Measurements from ENCODE around the gene COL24A1.

The COL24A1 gene

DNA sequence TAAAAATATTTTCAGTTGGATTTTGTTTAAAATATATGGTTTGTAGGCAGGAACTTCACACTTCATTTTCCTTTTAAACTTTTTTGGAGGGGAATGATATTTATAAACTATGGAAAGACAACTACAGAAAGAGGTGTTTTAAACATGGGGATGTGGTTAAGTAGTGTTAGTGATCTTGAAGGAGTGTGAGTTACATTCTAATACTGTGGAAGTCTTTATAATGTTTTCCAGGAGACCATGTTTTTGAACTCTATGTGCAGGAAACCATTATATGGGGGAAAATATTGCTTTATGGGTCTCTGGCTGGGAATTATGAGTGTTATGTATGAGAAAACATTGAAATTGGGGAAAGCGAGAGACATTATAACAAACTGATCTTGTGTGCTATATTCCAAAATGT lies 35.8 kb upstream of the COL24A1 start:
- H3K9ac ChIP-seq (ENCODE audit: insufficient read length) = no peak overlapping the region
- H3K36me3 ChIP-seq (ENCODE audit: insufficient read depth, low read length) = no peaks in the 10 kb centered on the region
- H3K27ac ChIP-seq = no peak overlapping the region
- TF ChIP-seq EZH2 (IDR thresholded peaks at IDR 0.05) = no peak
- TF ChIP-seq POLR2AphosphoS5 (IDR thresholded peaks at IDR 0.05; ENCODE audit: borderline replicate concordance, low read depth, low read length) = no peak
- no peak for TF ChIP-seq FOXP2 (optimal IDR thresholded peaks at IDR 0.05; ENCODE audit: control extremely low read depth, extremely low read length, insufficient read depth)
- H3K4me3 ChIP-seq = no peak overlapping the region
- no peak for DNase-seq (ENCODE audit: low read depth, low spot score)
- no peaks in the 10 kb centered on the region for H3K9me3 ChIP-seq (ENCODE audit: low read depth, low read length)

DNA sequence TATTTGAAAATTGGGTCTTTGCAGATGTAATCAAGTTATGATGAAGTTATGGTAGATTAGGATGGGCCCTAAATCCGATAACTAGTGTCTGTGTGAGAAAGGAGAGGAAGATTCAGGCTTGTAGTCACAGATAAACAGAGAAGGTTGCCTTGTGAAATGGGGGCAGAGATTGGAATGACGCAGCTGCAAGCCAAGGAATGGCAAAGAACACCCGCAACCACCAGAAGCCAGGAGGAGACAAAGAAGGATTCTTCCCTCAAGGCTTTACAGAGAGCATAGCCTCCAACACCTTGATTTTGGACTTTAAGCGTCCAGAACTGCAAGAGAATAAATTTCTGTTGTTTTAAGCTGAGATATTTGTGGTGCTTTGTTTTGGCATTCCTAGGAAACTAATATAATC lies 35.4 kb upstream of the COL24A1 start:
- TF ChIP-seq POLR2AphosphoS5 (IDR thresholded peaks at IDR 0.05; ENCODE audit: borderline replicate concordance, low read depth, low read length) (no peak), FOXP2 (optimal IDR thresholded peaks at IDR 0.05; ENCODE audit: control extremely low read depth, extremely low read length, insufficient read depth) (no peak), EZH2 (IDR thresholded peaks at IDR 0.05) (no peak)
- Histone ChIP-seq H3K36me3 (ENCODE audit: insufficient read depth, low read length) (no peaks in the 10 kb centered on the region), H3K9me3 (ENCODE audit: low read depth, low read length) (no peaks in the 10 kb centered on the region), H3K4me3 (no peak overlapping the region), H3K9ac (ENCODE audit: insufficient read length) (no peak overlapping the region), H3K27ac (no peak overlapping the region)
- DNase-seq (ENCODE audit: low read depth, low spot score) = no peak

DNA sequence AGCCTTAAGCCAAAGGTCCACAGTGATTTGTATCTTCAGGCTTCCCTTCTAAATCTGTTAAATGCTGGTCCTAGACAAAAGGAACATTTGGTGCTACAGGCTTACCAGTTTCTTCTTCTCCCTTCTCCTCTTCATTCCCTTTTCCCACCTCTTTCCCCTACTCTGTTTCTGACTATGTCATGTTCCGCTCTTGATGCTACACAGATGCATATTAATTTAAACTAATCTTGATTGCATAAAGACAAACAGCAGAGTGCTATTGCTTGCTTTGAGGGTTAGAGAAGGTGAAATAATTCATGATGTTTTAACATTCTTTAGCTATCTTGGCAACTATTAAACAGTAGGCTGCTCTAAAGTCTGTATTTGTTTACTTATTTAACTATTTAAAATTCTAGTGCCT lies 34.3 kb upstream of the COL24A1 start:
- Histone ChIP-seq H3K4me3 (no peak overlapping the region), H3K36me3 (ENCODE audit: insufficient read depth, low read length) (no peaks in the 10 kb centered on the region)
- TF ChIP-seq POLR2AphosphoS5 (IDR thresholded peaks at IDR 0.05; ENCODE audit: borderline replicate concordance, low read depth, low read length) (no peak), EZH2 (IDR thresholded peaks at IDR 0.05) (no peak), FOXP2 (optimal IDR thresholded peaks at IDR 0.05; ENCODE audit: control extremely low read depth, extremely low read length, insufficient read depth) (no peak)

DNA sequence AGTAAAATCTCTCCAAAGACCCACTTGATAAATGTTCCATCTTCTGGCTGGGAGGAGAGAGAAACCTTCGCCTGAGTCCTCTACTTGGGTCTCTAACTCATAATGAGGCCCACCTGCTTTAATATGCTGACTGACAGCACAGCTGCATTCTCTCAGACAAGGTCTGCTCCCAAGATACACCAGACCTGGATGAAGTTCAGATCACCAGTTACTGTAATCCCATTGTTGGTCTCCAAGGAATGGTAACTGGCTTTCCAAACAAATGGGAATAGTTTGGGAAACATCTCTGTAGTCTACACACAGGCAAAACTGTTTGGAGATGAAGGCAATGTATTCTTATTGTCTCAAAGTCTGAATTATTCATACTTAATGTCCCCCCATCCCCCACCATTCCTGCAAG lies 27.9 kb upstream of the COL24A1 start:
- Histone ChIP-seq H3K9ac (ENCODE audit: insufficient read length) (no peak overlapping the region), H3K36me3 (ENCODE audit: insufficient read depth, low read length) (no peaks in the 10 kb centered on the region), H3K4me3 (no peak overlapping the region), H3K27ac (no peak overlapping the region), H3K9me3 (ENCODE audit: low read depth, low read length) (no peaks in the 10 kb centered on the region)
- TF ChIP-seq EZH2 (IDR thresholded peaks at IDR 0.05) = no peak
- TF ChIP-seq FOXP2 (optimal IDR thresholded peaks at IDR 0.05; ENCODE audit: control extremely low read depth, extremely low read length, insufficient read depth) = no peak
- no peak for TF ChIP-seq POLR2AphosphoS5 (IDR thresholded peaks at IDR 0.05; ENCODE audit: borderline replicate concordance, low read depth, low read length)
- DNase-seq (ENCODE audit: low read depth, low spot score) = no peak

More for the DNA sequence above, 34.3 kb upstream of the COL24A1 start:
- Histone ChIP-seq H3K9me3 (ENCODE audit: low read depth, low read length) (no peaks in the 10 kb centered on the region), H3K9ac (ENCODE audit: insufficient read length) (no peak overlapping the region), H3K27ac (no peak overlapping the region)
- DNase-seq (ENCODE audit: low read depth, low spot score) = no peak

DNA sequence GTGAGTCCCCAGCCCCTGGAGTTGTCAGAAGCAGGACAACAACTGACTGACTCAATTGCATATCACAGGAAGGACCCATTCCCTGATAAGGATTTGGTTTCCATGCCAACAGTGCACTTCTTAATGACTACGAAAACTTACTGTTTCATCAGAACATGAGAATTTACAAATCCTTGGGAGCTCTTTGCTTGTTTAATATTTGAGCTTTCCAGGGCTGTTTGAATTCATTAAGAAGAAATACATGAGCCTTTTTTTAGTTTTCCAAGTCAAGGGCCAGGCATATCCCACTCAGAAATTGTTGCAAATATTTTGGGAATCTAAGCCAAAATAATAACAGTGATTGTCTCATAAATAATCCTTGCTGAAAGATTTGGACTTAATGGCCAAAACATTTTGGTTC lies 27.2 kb upstream of the COL24A1 start:
- no peak overlapping the region for H3K27ac ChIP-seq
- H3K4me3 ChIP-seq = no peak overlapping the region
- no peak for DNase-seq (ENCODE audit: low read depth, low spot score)
- no peak overlapping the region for H3K9ac ChIP-seq (ENCODE audit: insufficient read length)
- H3K9me3 ChIP-seq (ENCODE audit: low read depth, low read length) = no peaks in the 10 kb centered on the region
- no peak for TF ChIP-seq EZH2 (IDR thresholded peaks at IDR 0.05)
- TF ChIP-seq POLR2AphosphoS5 (IDR thresholded peaks at IDR 0.05; ENCODE audit: borderline replicate concordance, low read depth, low read length) = no peak
- TF ChIP-seq FOXP2 (optimal IDR thresholded peaks at IDR 0.05; ENCODE audit: control extremely low read depth, extremely low read length, insufficient read depth) = no peak
- no peaks in the 10 kb centered on the region for H3K36me3 ChIP-seq (ENCODE audit: insufficient read depth, low read length)

DNA sequence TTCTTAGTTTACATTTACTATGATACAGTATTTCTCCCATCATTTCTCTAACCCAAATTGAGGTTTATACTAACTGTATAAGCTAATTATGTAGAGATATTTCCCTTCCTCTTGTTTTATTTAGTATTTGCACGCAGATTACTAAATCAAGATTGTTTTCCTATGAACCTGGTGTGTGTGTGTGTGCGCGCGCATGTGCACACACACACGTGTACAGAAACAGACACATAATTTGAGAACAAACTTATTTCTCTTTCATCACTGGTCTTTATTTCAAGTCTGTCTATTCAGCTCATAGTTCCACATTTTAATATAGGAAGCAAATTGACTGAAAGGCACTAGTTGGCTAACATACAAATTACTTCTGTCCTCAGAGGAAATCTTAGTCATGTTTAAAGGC lies 19.7 kb upstream of the COL24A1 start:
- Histone ChIP-seq H3K4me3 (no peak overlapping the region), H3K9me3 (ENCODE audit: low read depth, low read length) (no peaks in the 10 kb centered on the region), H3K9ac (ENCODE audit: insufficient read length) (no peak overlapping the region), H3K27ac (no peak overlapping the region), H3K36me3 (ENCODE audit: insufficient read depth, low read length) (no peaks in the 10 kb centered on the region)
- DNase-seq (ENCODE audit: low read depth, low spot score) = no peak
- no peak for TF ChIP-seq FOXP2 (optimal IDR thresholded peaks at IDR 0.05; ENCODE audit: control extremely low read depth, extremely low read length, insufficient read depth)
- TF ChIP-seq POLR2AphosphoS5 (IDR thresholded peaks at IDR 0.05; ENCODE audit: borderline replicate concordance, low read depth, low read length) = no peak
- no peak for TF ChIP-seq EZH2 (IDR thresholded peaks at IDR 0.05)

DNA sequence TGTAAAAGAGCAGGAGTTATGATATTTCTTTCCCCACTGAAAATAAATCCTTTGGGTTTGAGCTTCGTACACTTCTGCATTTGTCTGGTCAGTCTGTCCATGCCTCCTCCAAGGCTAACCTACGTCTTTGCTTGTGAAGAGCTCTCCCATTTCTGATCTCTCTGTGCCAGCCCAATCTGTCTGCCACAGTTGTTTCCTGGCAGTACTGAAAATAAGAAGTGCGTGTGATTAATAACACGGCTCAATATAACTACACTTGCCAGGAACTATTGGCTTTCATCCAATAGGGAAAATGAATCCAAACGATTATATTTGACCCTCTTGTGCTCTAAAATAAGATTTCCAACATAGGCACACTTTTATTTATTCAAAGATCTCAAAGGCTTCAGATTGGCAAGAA lies 19.2 kb upstream of the COL24A1 start:
- no peaks in the 10 kb centered on the region for H3K36me3 ChIP-seq (ENCODE audit: insufficient read depth, low read length)
- no peak for TF ChIP-seq POLR2AphosphoS5 (IDR thresholded peaks at IDR 0.05; ENCODE audit: borderline replicate concordance, low read depth, low read length)
- no peak for TF ChIP-seq FOXP2 (optimal IDR thresholded peaks at IDR 0.05; ENCODE audit: control extremely low read depth, extremely low read length, insufficient read depth)
- no peak for TF ChIP-seq EZH2 (IDR thresholded peaks at IDR 0.05)
- DNase-seq (ENCODE audit: low read depth, low spot score) = no peak

DNA sequence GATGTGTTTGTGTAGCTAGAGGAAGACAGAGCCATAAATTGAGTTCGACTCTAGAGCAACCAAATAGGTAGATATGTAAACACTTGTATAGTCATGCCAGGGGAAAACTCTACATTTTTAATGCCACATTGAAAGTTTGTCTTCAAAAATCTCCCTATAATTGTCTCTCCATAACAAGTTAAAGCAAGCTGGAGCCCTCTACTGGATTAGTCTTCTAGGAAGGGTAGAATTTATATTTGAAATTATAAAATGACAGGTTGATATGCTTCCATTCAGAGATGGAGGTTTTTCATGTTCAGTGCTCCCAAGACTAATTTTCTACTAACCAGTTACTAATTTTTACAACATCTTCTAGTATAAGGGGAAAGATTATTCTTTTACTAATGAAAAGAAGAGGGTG lies 13.1 kb upstream of the COL24A1 start:
- Histone ChIP-seq H3K27ac (no peak overlapping the region), H3K9me3 (ENCODE audit: low read depth, low read length) (no peaks in the 10 kb centered on the region), H3K4me3 (no peak overlapping the region), H3K9ac (ENCODE audit: insufficient read length) (no peak overlapping the region), H3K36me3 (ENCODE audit: insufficient read depth, low read length) (no peaks in the 10 kb centered on the region)
- TF ChIP-seq FOXP2 (optimal IDR thresholded peaks at IDR 0.05; ENCODE audit: control extremely low read depth, extremely low read length, insufficient read depth) (no peak), EZH2 (IDR thresholded peaks at IDR 0.05) (no peak), POLR2AphosphoS5 (IDR thresholded peaks at IDR 0.05; ENCODE audit: borderline replicate concordance, low read depth, low read length) (no peak)
- DNase-seq (ENCODE audit: low read depth, low spot score) = no peak

More for the DNA sequence above, 19.2 kb upstream of the COL24A1 start:
- Histone ChIP-seq H3K27ac (no peak overlapping the region), H3K9ac (ENCODE audit: insufficient read length) (no peak overlapping the region), H3K9me3 (ENCODE audit: low read depth, low read length) (no peaks in the 10 kb centered on the region), H3K4me3 (no peak overlapping the region; the same call in 1 of the 2 replicates)

DNA sequence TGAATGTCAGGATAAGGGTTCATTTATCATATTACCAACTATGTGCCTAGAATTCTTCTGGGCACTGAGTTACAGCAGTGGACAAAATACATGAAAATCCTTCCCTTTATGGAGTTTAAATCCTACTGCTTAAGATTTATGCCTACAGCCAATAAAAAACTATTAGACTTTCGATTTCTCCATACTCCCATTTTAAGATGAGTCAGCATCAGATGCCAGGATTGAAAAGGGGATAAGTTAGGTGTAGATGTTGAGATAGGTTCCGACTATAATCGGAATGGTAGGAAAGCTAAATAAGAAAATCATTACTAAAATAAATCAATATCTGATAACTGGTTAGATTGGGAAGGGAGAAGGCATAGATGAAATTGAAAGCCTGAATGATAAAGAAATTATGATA lies 3.2 kb upstream of the COL24A1 start:
- no peak overlapping the region for H3K9ac ChIP-seq (ENCODE audit: insufficient read length)
- no peaks in the 10 kb centered on the region for H3K36me3 ChIP-seq (ENCODE audit: insufficient read depth, low read length)
- no peak overlapping the region for H3K4me3 ChIP-seq
- no peak for DNase-seq (ENCODE audit: low read depth, low spot score)
- no peak overlapping the region for H3K27ac ChIP-seq
- H3K9me3 ChIP-seq (ENCODE audit: low read depth, low read length) = no peaks in the 10 kb centered on the region
- TF ChIP-seq POLR2AphosphoS5 (IDR thresholded peaks at IDR 0.05; ENCODE audit: borderline replicate concordance, low read depth, low read length) = no peak
- no peak for TF ChIP-seq FOXP2 (optimal IDR thresholded peaks at IDR 0.05; ENCODE audit: control extremely low read depth, extremely low read length, insufficient read depth)
- TF ChIP-seq EZH2 (IDR thresholded peaks at IDR 0.05) = no peak
